Tibial nerve (tissue), 3 donors: ENCODE data around the gene OPCML.

Source experiments
- CTCF ChIP-seq, 5 experiments: fragments of 200-600 bp in 3 of 5; fragments of 450-650 bp in 2 of 5; sonication (generic) in 3 of 5; IDR thresholded peaks; one replicate each; pipeline ENCODE4 v1.5.1; 2016 to 2019; ENCODE audit warnings: antibody characterized with exemption in 5 of 5, mild to moderate bottlenecking in 3 of 5, moderate library complexity in 2 of 5
- POLR2A ChIP-seq, 2 donors: fragments of 450-650 bp; IDR thresholded peaks; one replicate each; pipeline ENCODE4 v1.6.1; 2017; ENCODE audit warnings: antibody characterized with exemption in 2 of 2, mild to moderate bottlenecking in 2 of 2, moderate library complexity in 2 of 2

GRCh38 chr11:133046252-133046651, 486.0 kb downstream of the OPCML start:
- TF ChIP-seq POLR2A (IDR thresholded peaks at IDR 0.05) (no peak), CTCF (IDR thresholded peaks at IDR 0.05) (no peak)
